HCT116 (cell line): ENCODE results near the gene KRTAP9-7. TPM values are rescaled to one million over a fixed set of nuclear protein-coding genes. Genes with fewer than 3 reads are reported as not detected.

ENCODE experiments used
- ELF1 ChIP-seq: IDR thresholded peaks from 2 replicates; pipeline ENCODE4 v1.6.1; 2012; ENCODE audit warnings: low read depth, borderline replicate concordance
- JUND ChIP-seq: IDR thresholded peaks from 2 replicates; pipeline ENCODE4 v1.6.1; 2012
- MAX ChIP-seq: IDR thresholded peaks from 2 replicates; pipeline ENCODE4 v1.6.1; 2012
- REST ChIP-seq: IDR thresholded peaks from 2 replicates; pipeline ENCODE4 v1.6.1; 2012; ENCODE audit warnings: low read depth
- SP1 ChIP-seq: IDR thresholded peaks from 2 replicates; pipeline ENCODE4 v1.6.1; 2012; ENCODE audit warnings: low read depth
- total RNA-seq: library from RNA; stranded (reverse); gene quantifications from one replicate; pipeline ENCODE4 v1.2.1, GENCODE V29; 2021; ENCODE audit not compliant: unreplicated experiment

KRTAP9-7 gene
- total RNA-seq, 1 experiment from 2014 or later = not detected

- no peak for TF ChIP-seq REST
- no peak for TF ChIP-seq JUND
- TF ChIP-seq SP1 = no peak
- no peak for TF ChIP-seq ELF1
- TF ChIP-seq MAX = no peak
Observed at GRCh38 chr17:41325611-41326010, 50.1 kb downstream of the KRTAP9-7 start (continued).

Other genes starting within 250 kb of the KRTAP9-7 start
- gene KRTAP1-5, start 248.5 kb upstream of the KRTAP9-7 start, total RNA-seq = not detected
- not detected for gene KRTAP1-4, start 245.5 kb upstream of the KRTAP9-7 start, total RNA-seq
- gene KRTAP1-3, start 240.8 kb upstream of the KRTAP9-7 start, total RNA-seq = not detected
- not detected for gene KRTAP1-1, start 234.2 kb upstream of the KRTAP9-7 start, total RNA-seq
- gene KRTAP2-1, start 228.4 kb upstream of the KRTAP9-7 start, total RNA-seq = not detected
- gene KRTAP2-2, start 220.5 kb upstream of the KRTAP9-7 start, total RNA-seq = 1.2 TPM
- 6.3 TPM for gene KRTAP2-3, start 215.6 kb upstream of the KRTAP9-7 start, total RNA-seq
- gene KRTAP2-4, start 209.8 kb upstream of the KRTAP9-7 start, total RNA-seq = 0.76 TPM
- not detected for gene KRTAP4-7, start 191.5 kb upstream of the KRTAP9-7 start, total RNA-seq
- not detected for gene KRTAP4-8, start 177.6 kb upstream of the KRTAP9-7 start, total RNA-seq
- not detected for gene KRTAP4-16, start 173.5 kb upstream of the KRTAP9-7 start, total RNA-seq
- gene KRTAP4-9, start 170.3 kb upstream of the KRTAP9-7 start, total RNA-seq = not detected
- not detected for gene KRTAP4-11, start 157.3 kb upstream of the KRTAP9-7 start, total RNA-seq
- gene KRTAP4-12, start 151.5 kb upstream of the KRTAP9-7 start, total RNA-seq = not detected
- not detected for gene KRTAP4-6, start 135.2 kb upstream of the KRTAP9-7 start, total RNA-seq
- gene KRTAP4-5, start 125.9 kb upstream of the KRTAP9-7 start, total RNA-seq = not detected
- gene KRTAP4-4, start 115.0 kb upstream of the KRTAP9-7 start, total RNA-seq = not detected
- gene KRTAP4-3, start 107.5 kb upstream of the KRTAP9-7 start, total RNA-seq = not detected
- gene KRTAP4-2, start 97.5 kb upstream of the KRTAP9-7 start, total RNA-seq = not detected
- not detected for gene KRTAP4-1, start 90.8 kb upstream of the KRTAP9-7 start, total RNA-seq
- gene KRTAP9-1, start 85.8 kb upstream of the KRTAP9-7 start, total RNA-seq = not detected
- gene KRTAP9-2, start 49.0 kb upstream of the KRTAP9-7 start, total RNA-seq = not detected
- gene KRTAP9-3, start 43.2 kb upstream of the KRTAP9-7 start, total RNA-seq = not detected
- not detected for gene KRTAP9-8, start 37.7 kb upstream of the KRTAP9-7 start, total RNA-seq
- gene KRTAP9-4, start 26.0 kb upstream of the KRTAP9-7 start, total RNA-seq = not detected
- not detected for gene KRTAP9-9, start 20.3 kb upstream of the KRTAP9-7 start, total RNA-seq
- gene KRTAP9-6, start 10.3 kb upstream of the KRTAP9-7 start, total RNA-seq = not detected
- 0.22 TPM for gene KRTAP29-1, start 27.2 kb downstream of the KRTAP9-7 start, total RNA-seq
- gene KRTAP16-1, start 33.6 kb downstream of the KRTAP9-7 start, total RNA-seq = not detected
- not detected for gene KRTAP17-1, start 40.0 kb downstream of the KRTAP9-7 start, total RNA-seq
- gene KRT33A, start 75.1 kb downstream of the KRTAP9-7 start, total RNA-seq = not detected
- not detected for gene KRT33B, start 94.1 kb downstream of the KRTAP9-7 start, total RNA-seq
- gene KRT34, start 106.6 kb downstream of the KRTAP9-7 start, total RNA-seq = not detected
- gene KRT31, start 121.9 kb downstream of the KRTAP9-7 start, total RNA-seq = not detected
- gene KRT37, start 148.9 kb downstream of the KRTAP9-7 start, total RNA-seq = not detected
- gene KRT38, start 165.3 kb downstream of the KRTAP9-7 start, total RNA-seq = not detected
- gene KRT32, start 191.7 kb downstream of the KRTAP9-7 start, total RNA-seq = 0.42 TPM
- gene KRT35, start 205.5 kb downstream of the KRTAP9-7 start, total RNA-seq = not detected
- gene KRT36, start 214.2 kb downstream of the KRTAP9-7 start, total RNA-seq = not detected
- 3.7 TPM for gene KRT13, start 229.9 kb downstream of the KRTAP9-7 start, total RNA-seq
- gene KRT15, start 243.2 kb downstream of the KRTAP9-7 start, total RNA-seq = 37.1 TPM